B cell (primary cell): ENCODE data around the gene ZNF441. TPM values are rescaled to one million over a fixed set of nuclear protein-coding genes. Genes with fewer than 3 reads are reported as not detected.

ENCODE experiments used
- ATAC-seq: fragments of 200-7000 bp; cut with Tn5 transposase; one replicate; pipeline ENCODE4 v1.10.0; 2021; ENCODE audit warnings: low read depth, mild to moderate bottlenecking, moderate number of reproducible peaks, moderate library complexity
- CTCF ChIA-PET: fragments of 350-600 bp; sonication (Branson Sonifier 250); formaldehyde crosslinking; loops from one replicate; lab custom pipeline; 2021; ENCODE audit warnings: antibody characterized with exemption, inconsistent platforms; lab: Charles Lee
- POLR2A ChIA-PET: fragments of 350-600 bp; sonication (Branson Sonifier 250); formaldehyde crosslinking; loops from one replicate; lab custom pipeline; 2021; ENCODE audit warnings: antibody characterized with exemption; lab: Charles Lee
- DNase-seq: peaks from one replicate; pipeline ENCODE4 v3.0.0; 2013
- H2AFZ ChIP-seq: 2 replicates; pipeline ENCODE4 v1.6.1; 2012; ENCODE audit warnings: mild to moderate bottlenecking, low read depth, low read length; ENCODE audit not compliant: insufficient read depth, poor library complexity, severe bottlenecking
- H3K27ac ChIP-seq, 2 donors: 1 replicate in 1 of 2; 2 replicates in 1 of 2; pipeline ENCODE4 v1.5.1; 2012 to 2013; ENCODE audit warnings: low read length in 2 of 2, mild to moderate bottlenecking in 2 of 2, moderate library complexity in 1 of 2
- H3K27me3 ChIP-seq, 4 experiments: fragments of 200-600 bp in 1 of 4; sonication (generic) in 1 of 4; replicated peaks in 1 of 4; 1 replicate in 2 of 4; 2 replicates in 2 of 4; pipeline versions ENCODE4 v1.6.1 to v1.7.0; 2013 to 2016; ENCODE audit warnings: low read length in 3 of 4, mild to moderate bottlenecking in 2 of 4, mixed read lengths in 1 of 4, moderate library complexity in 1 of 4; ENCODE audit not compliant: insufficient read depth in 4 of 4, control insufficient read depth in 3 of 4; ENCODE audit errors: control extremely low read depth in 1 of 4
- H3K36me3 ChIP-seq, 2 experiments: replicated peaks in 1 of 2; 1 replicate in 1 of 2; 2 replicates in 1 of 2; pipeline versions ENCODE4 v1.6.1 to v1.7.1; 2013; ENCODE audit warnings: low read length in 1 of 2; ENCODE audit not compliant: insufficient read depth in 2 of 2, control insufficient read depth in 1 of 2; ENCODE audit errors: control extremely low read depth in 1 of 2, extremely low read depth in 1 of 2
- H3K4me1 ChIP-seq, 2 donors: fragments of 200-600 bp in 1 of 2; sonication (generic) in 1 of 2; 1 replicate in 1 of 2; 2 replicates in 1 of 2; pipeline versions ENCODE4 v1.5.1 to v1.6.1; 2013 to 2017; ENCODE audit warnings: low read length in 2 of 2; ENCODE audit not compliant: control insufficient read depth in 2 of 2, insufficient read depth in 2 of 2
- H3K4me2 ChIP-seq: replicated peaks from 2 replicates; pipeline ENCODE3; 2012; ENCODE audit warnings: mild to moderate bottlenecking, low read depth, low read length; ENCODE audit not compliant: poor library complexity, severe bottlenecking
- H3K4me3 ChIP-seq, 5 experiments: fragments of 200-600 bp in 1 of 5; sonication (generic) in 1 of 5; 1 replicate in 3 of 5; 2 replicates in 2 of 5; pipeline versions ENCODE4 v1.5.1 to v1.7.0; 2011 to 2016; ENCODE audit warnings: low read length in 4 of 5, mild to moderate bottlenecking in 4 of 5, low read depth in 2 of 5, control low read depth in 1 of 5, moderate library complexity in 1 of 5; ENCODE audit not compliant: insufficient read depth in 1 of 5; ENCODE audit errors: control extremely low read depth in 1 of 5, extremely low read depth in 1 of 5
- H3K79me2 ChIP-seq: fragments of 200-600 bp; sonication (generic); one replicate; pipeline ENCODE4 v1.6.0; 2016; ENCODE audit warnings: low read length; ENCODE audit not compliant: control insufficient read depth, insufficient read depth
- H3K9ac ChIP-seq: fragments of 200-600 bp; sonication (generic); 2 replicates; pipeline ENCODE4 v1.6.1; 2017; ENCODE audit warnings: mild to moderate bottlenecking, low read length, moderate library complexity
- H3K9me3 ChIP-seq, 3 donors: one replicate each; pipeline versions ENCODE4 v1.6.1 to v1.7.1; 2013; ENCODE audit warnings: low read length in 2 of 3; ENCODE audit not compliant: control insufficient read depth in 2 of 3, insufficient read depth in 1 of 3; ENCODE audit errors: control extremely low read depth in 1 of 3
- H4K20me1 ChIP-seq: 2 replicates; pipeline ENCODE4 v1.6.0; 2012; ENCODE audit warnings: mild to moderate bottlenecking, low read length; ENCODE audit not compliant: insufficient read depth, control insufficient read depth, poor library complexity, severe bottlenecking
- H3K27ac Mint-ChIP-seq: one replicate; pipeline ENCODE4 v1.8.0; 2021; ENCODE audit warnings: mixed read lengths
- H3K27me3 Mint-ChIP-seq: one replicate; pipeline ENCODE4 v1.8.0; 2021; ENCODE audit warnings: mixed read lengths
- H3K4me1 Mint-ChIP-seq: one replicate; pipeline ENCODE4 v1.8.0; 2021; ENCODE audit warnings: mixed read lengths
- H3K4me3 Mint-ChIP-seq: one replicate; pipeline ENCODE4 v1.8.0; 2021; ENCODE audit warnings: mixed read lengths
- H3K9me3 Mint-ChIP-seq: one replicate; pipeline ENCODE4 v1.8.0; 2022; ENCODE audit warnings: mixed read lengths; ENCODE audit not compliant: insufficient read depth
- CTCF ChIP-seq: fragments of 200-600 bp; IDR thresholded peaks from one replicate; pipeline ENCODE4 v1.8.0; 2022; ENCODE audit warnings: antibody characterized with exemption, mild to moderate bottlenecking
- EZH2 ChIP-seq: IDR thresholded peaks from 2 replicates; pipeline ENCODE4 v1.6.1; 2012; ENCODE audit warnings: borderline replicate concordance, low read depth, mild to moderate bottlenecking, moderate library complexity, low read length; ENCODE audit not compliant: insufficient read depth, poor library complexity, severe bottlenecking
- WGBS: methylation state at CpG from one replicate; pipeline ENCODE4 v1.1.5; 2013; ENCODE audit warnings: missing lambda C conversion rate; ENCODE audit not compliant: insufficient coverage; 5-methylcytosine and 5-hydroxymethylcytosine counted together
- intact Hi-C: fragments of 100-400 bp; cut with micrococcal nuclease; formaldehyde crosslinking; loops from one replicate; pipeline ENCODE4 v1.10.0; 2022
- polyA plus RNA-seq: library from polyadenylated mRNA; depleted of rRNA; stranded (reverse); fragments of >200 nt; gene quantifications from 2 replicates; pipeline ENCODE4 v1.2.3, GENCODE V29; 2012
- total RNA-seq, 2 donors: library from RNA; stranded (reverse); fragments of 120-200 nt in 1 of 2; gene quantifications; 1 replicate in 1 of 2; 2 replicates in 1 of 2; pipeline versions ENCODE4 v1.2.3 to v1.2.4, GENCODE V29; 2013 to 2022

Gene ZNF441
- total and polyA plus RNA-seq, 2 donors (not counting 1 experiment from before 2014, with no cell fraction given), result 7.4 to 43.5 TPM

GRCh38 chr19:11752244-11752736, 14.5 kb upstream of the ZNF441 start:
- H3K4me3 Mint-ChIP-seq, result no peak overlapping the region

GRCh38 chr19:11754663-11755062, 12.1 kb upstream of the ZNF441 start:
- no peak overlapping the region for H3K27ac Mint-ChIP-seq
- no peaks in the 10 kb centered on the region for H3K4me1 Mint-ChIP-seq
- 83% methylated on average over 1 of the region's 4 CpGs for WGBS
- H2AFZ ChIP-seq, result no peak overlapping the region
- peaks cover 22% of the 10 kb centered on the region for H3K9me3 Mint-ChIP-seq
- no peak overlapping the region for H3K9ac ChIP-seq
- H3K9me3 ChIP-seq, result peaks cover 9 to 30% (median 14%) of the 10 kb centered on the region in 3 donors
- peaks cover 31% of the 10 kb centered on the region for H3K27me3 Mint-ChIP-seq
- no peaks in the 10 kb centered on the region for H3K27me3 ChIP-seq
- no peaks in the 10 kb centered on the region for H3K79me2 ChIP-seq
- DNase-seq (no peak), ATAC-seq (no peak)
- H3K36me3 ChIP-seq, result no peaks in the 10 kb centered on the region
- TF ChIP-seq EZH2, result no peak
- no peak for TF ChIP-seq CTCF
- no peak overlapping the region for H3K4me3 Mint-ChIP-seq
- no peak overlapping the region for H3K4me2 ChIP-seq
- ChIA-PET POLR2A (no interaction called here), CTCF (no interaction called here)
- intact Hi-C loops, result no loop called here
- no peaks in the 10 kb centered on the region for H4K20me1 ChIP-seq
- H3K4me1 ChIP-seq, result no peaks in the 10 kb centered on the region
- H3K4me3 ChIP-seq, result no peak overlapping the region
- no peak overlapping the region for H3K27ac ChIP-seq

More at GRCh38 chr19:11752244-11752736, 14.5 kb upstream of the ZNF441 start:
- H3K4me3 ChIP-seq, result no peak overlapping the region
- no peaks in the 10 kb centered on the region for H3K27me3 ChIP-seq
- CTCF ChIA-PET, result no interaction called here
- no peaks in the 10 kb centered on the region for H4K20me1 ChIP-seq
- WGBS, result no CpG with 5 or more reads among the region's 2 CpGs
- intact Hi-C loops, result no loop called here
- DNase-seq (no peak), ATAC-seq (no peak)
- H3K9ac ChIP-seq, result no peak overlapping the region
- Mint-ChIP-seq H3K27me3 (peaks cover 26% of the 10 kb centered on the region), H3K27ac (no peak overlapping the region), H3K9me3 (peaks cover 25% of the 10 kb centered on the region), H3K4me1 (no peaks in the 10 kb centered on the region)
- H2AFZ ChIP-seq, result no peak overlapping the region
- H3K9me3 ChIP-seq, result peaks cover 4 to 35% (median 17%) of the 10 kb centered on the region in 3 donors
- POLR2A ChIA-PET, result no interaction called here
- H3K4me2 ChIP-seq, result no peak overlapping the region
- TF ChIP-seq EZH2, result no peak
- TF ChIP-seq CTCF, result no peak
- no peaks in the 10 kb centered on the region for H3K79me2 ChIP-seq
- no peaks in the 10 kb centered on the region for H3K4me1 ChIP-seq
- no peaks in the 10 kb centered on the region for H3K36me3 ChIP-seq
- H3K27ac ChIP-seq, result no peak overlapping the region
